Endothelial cell of umbilical vein (primary cell): Measurements from ENCODE around the gene EVC2. TPM values are rescaled to one million over a fixed set of nuclear protein-coding genes. Genes with fewer than 3 reads are reported as not detected.

Experiments
- BruUV-seq: library from RNA; stranded (reverse); fragments of 400-500 nt; replicated peaks from 2 replicates; lab custom pipeline; 2021; lab: Mats Ljungman, UMichigan
- CTCF ChIA-PET: fragments of 300-600, 350-600 bp; sonication (Branson Sonifier 250); formaldehyde crosslinking; loops from one replicate; lab custom pipeline; 2021; ENCODE audit warnings: antibody characterized with exemption, inconsistent platforms; lab: Charles Lee
- POLR2A ChIA-PET: fragments of 300-600, 350-600 bp; sonication (Branson Sonifier 250); formaldehyde crosslinking; loops from one replicate; lab custom pipeline; 2021; ENCODE audit warnings: antibody characterized with exemption, inconsistent platforms; lab: Charles Lee
- DNase-seq: peaks from one replicate; pipeline ENCODE4 v3.0.0-alpha.2; 2011; ENCODE audit warnings: low read depth, low spot score
- FAIRE-seq: peaks from 2 replicates; lab custom pipeline; 2011; peaks lifted over from hg19 to GRCh38; lab: Jason Lieb, UNC
- H2AFZ ChIP-seq: 2 replicates; pipeline ENCODE4 v1.6.0; 2012; ENCODE audit warnings: low read depth, low read length, control low read depth, inconsistent platforms
- H3K27ac ChIP-seq: 2 replicates; pipeline ENCODE4 v1.5.1; 2011; ENCODE audit warnings: low read depth, mild to moderate bottlenecking, control low read depth, low read length, moderate library complexity; ENCODE audit not compliant: insufficient read depth
- H3K27me3 ChIP-seq, 2 experiments: 2 replicates each; pipeline versions ENCODE4 v1.6.0 to v1.6.1; 2011; ENCODE audit warnings: low read length in 2 of 2, mixed read lengths in 1 of 2; ENCODE audit not compliant: control insufficient read depth in 2 of 2, insufficient read depth in 2 of 2
- H3K36me3 ChIP-seq, 2 experiments: 2 replicates in 1 of 2; 3 replicates in 1 of 2; pipeline ENCODE4 v1.5.1; 2011; ENCODE audit warnings: low read length in 2 of 2, mild to moderate bottlenecking in 1 of 2, moderate library complexity in 1 of 2; ENCODE audit not compliant: control insufficient read depth in 2 of 2, insufficient read depth in 2 of 2; ENCODE audit errors: extremely low read depth in 1 of 2
- H3K4me1 ChIP-seq: 3 replicates; pipeline ENCODE4 v1.5.1; 2011; ENCODE audit warnings: mild to moderate bottlenecking, low read length; ENCODE audit not compliant: control insufficient read depth, insufficient read depth; ENCODE audit errors: extremely low read depth
- H3K4me2 ChIP-seq: 2 replicates; pipeline ENCODE4 v1.6.1; 2011; ENCODE audit warnings: low read length, control low read depth, mixed read lengths; ENCODE audit not compliant: insufficient read depth
- H3K4me3 ChIP-seq, 3 experiments: fragments of 200-600 bp in 1 of 3; sonication (generic), shearing (Covaris generic) in 1 of 3; replicated peaks in 1 of 3; 2 replicates each; pipeline ENCODE4 v1.5.1; 2011 to 2016; ENCODE audit warnings: control low read depth in 3 of 3, low read length in 3 of 3, mild to moderate bottlenecking in 2 of 3, inconsistent platforms in 1 of 3, low read depth in 1 of 3, moderate library complexity in 1 of 3; ENCODE audit not compliant: insufficient read depth in 1 of 3
- H3K79me2 ChIP-seq: 2 replicates; pipeline ENCODE4 v1.6.0; 2012; ENCODE audit warnings: low read length, inconsistent platforms; ENCODE audit not compliant: control insufficient read depth, insufficient read depth
- H3K9ac ChIP-seq: replicated peaks from 2 replicates; pipeline ENCODE3; 2011; ENCODE audit warnings: low read length, control low read depth; ENCODE audit not compliant: insufficient read depth; ENCODE audit errors: extremely low read depth
- H3K9me1 ChIP-seq: replicated peaks from 3 replicates; pipeline ENCODE4 v1.6.0; 2011; ENCODE audit warnings: mild to moderate bottlenecking, low read length; ENCODE audit not compliant: control insufficient read depth, insufficient read depth; ENCODE audit errors: extremely low read depth
- H3K9me3 ChIP-seq: replicated peaks from 2 replicates; pipeline ENCODE4 v1.5.1; 2012; ENCODE audit warnings: low read length, inconsistent platforms; ENCODE audit not compliant: control insufficient read depth, insufficient read depth
- H4K20me1 ChIP-seq: replicated peaks from 2 replicates; pipeline ENCODE3; 2011; ENCODE audit warnings: mild to moderate bottlenecking, low read length; ENCODE audit not compliant: control insufficient read depth, insufficient read depth; ENCODE audit errors: extremely low read depth
- EZH2 ChIP-seq: IDR thresholded peaks from 2 replicates; pipeline ENCODE4 v1.6.1; 2012; ENCODE audit warnings: borderline replicate concordance, low read depth, mild to moderate bottlenecking, moderate library complexity, low read length, inconsistent platforms; ENCODE audit not compliant: severe bottlenecking
- FOS ChIP-seq: IDR thresholded peaks from 2 replicates; pipeline ENCODE4 v1.6.1; 2011; ENCODE audit warnings: mild to moderate bottlenecking, low read length, moderate library complexity, borderline replicate concordance; ENCODE audit not compliant: insufficient read depth
- GATA2 ChIP-seq: IDR thresholded peaks from 2 replicates; pipeline ENCODE4 v1.7.0; 2011; ENCODE audit warnings: low read depth, mild to moderate bottlenecking, moderate library complexity, mixed read lengths, low read length; ENCODE audit not compliant: insufficient read length, insufficient read depth
- JUN ChIP-seq: IDR thresholded peaks from 2 replicates; pipeline ENCODE4 v1.6.1; 2011; ENCODE audit warnings: borderline replicate concordance, low read depth; ENCODE audit not compliant: insufficient read length, insufficient read depth
- MAX ChIP-seq: IDR thresholded peaks from 2 replicates; pipeline ENCODE4 v1.6.1; 2011; ENCODE audit not compliant: insufficient read depth, insufficient read length
- MYC ChIP-seq: IDR thresholded peaks from one replicate; pipeline ENCODE4 v1.6.1; 2011; ENCODE audit warnings: mild to moderate bottlenecking, low read depth, low read length
- POLR2A ChIP-seq: IDR thresholded peaks from 2 replicates; pipeline ENCODE4 v1.6.1; 2012; ENCODE audit warnings: low read depth, mild to moderate bottlenecking, control low read depth, low read length
- POLR2AphosphoS5 ChIP-seq: IDR thresholded peaks from 2 replicates; pipeline ENCODE4 v1.6.1; 2012; ENCODE audit warnings: low read depth, mild to moderate bottlenecking, control low read depth, low read length, moderate library complexity; ENCODE audit not compliant: insufficient read depth
- dilution Hi-C: fragments of 300-500 bp; cut with MboI; formaldehyde crosslinking; loops from one replicate; pipeline ENCODE4 v1.15.0; 2019; ENCODE audit warnings: low sequenced_read_pairs; ENCODE audit not compliant: extremely low pct_ligation_motif_present
- intact Hi-C: fragments of 100-400 bp; cut with micrococcal nuclease; formaldehyde crosslinking; loops from one replicate; pipeline ENCODE4 v1.10.0; 2022
- polyA plus RNA-seq, 4 experiments: library from polyadenylated mRNA; depleted of rRNA in 3 of 4; stranded (reverse) in 3 of 4; unstranded in 1 of 4; fragments of >200 nt; gene quantifications; 2 replicates each; pipeline versions ENCODE4 v1.2.1 to v1.2.3, GENCODE V29; 2011 to 2012; ENCODE audit warnings: missing spikeins in 1 of 4
- total RNA-seq: library from RNA; stranded (reverse); gene quantifications from 2 replicates; pipeline ENCODE4 v1.2.3, GENCODE V29; 2021
- TF ChIP-seq, protein P1 (sequence below), 2 donors: IDR thresholded peaks; 1 replicate in 1 of 2; 2 replicates in 1 of 2; pipeline ENCODE4 v1.5.1; 2011; ENCODE audit warnings: low read length in 2 of 2, mild to moderate bottlenecking in 2 of 2, moderate library complexity in 2 of 2, control low read depth in 1 of 2, inconsistent platforms in 1 of 2, low read depth in 1 of 2; ENCODE audit not compliant: insufficient read depth in 1 of 2; ENCODE audit errors: extremely low read depth in 1 of 2

Gene EVC2
- total and polyA plus RNA-seq, 2 donors (not counting 3 experiments of a cell fraction or from before 2014, with no cell fraction given): 1.7 to 8.8 TPM

DNA sequence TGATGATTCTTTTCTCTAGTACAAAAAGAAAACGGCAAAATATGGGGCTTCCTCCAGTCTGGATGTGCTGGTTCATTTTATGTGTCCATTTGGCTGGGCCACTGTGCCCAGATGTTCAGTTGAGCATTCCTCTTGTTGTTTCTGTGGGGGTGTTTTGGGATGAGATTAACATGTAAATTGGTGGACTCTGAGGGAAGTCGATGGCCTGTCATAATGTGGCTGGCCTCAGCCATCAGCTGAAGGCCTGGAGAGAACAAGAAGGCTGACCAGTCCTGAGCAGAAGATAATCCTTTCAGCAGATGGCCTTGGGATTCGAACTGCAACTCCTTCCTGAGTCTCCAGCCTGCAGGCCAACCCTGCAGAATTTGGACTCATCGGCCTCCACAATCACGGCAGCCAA lies 136.7 kb downstream of the EVC2 start:
- peaks cover 0 to 14% of the 10 kb centered on the region in 2 experiments for H3K36me3 ChIP-seq
- no peak overlapping the region for H2AFZ ChIP-seq
- H3K4me1 ChIP-seq: no peaks in the 10 kb centered on the region
- CTCF ChIA-PET: no interaction called here
- no TSS peak for BruUV-seq
- H3K27me3 ChIP-seq: no peaks in the 10 kb centered on the region
- intact Hi-C loops (no loop called here), dilution Hi-C loops (no loop called here)
- no peaks in the 10 kb centered on the region for H3K9me3 ChIP-seq
- H3K9me1 ChIP-seq: no peaks in the 10 kb centered on the region
- no peak for DNase-seq
- TF ChIP-seq EZH2 (no peak), JUN (no peak), MYC (no peak), POLR2A (no peak), FOS (no peak), GATA2 (no peak), MAX (no peak), POLR2AphosphoS5 (no peak)
- TF ChIP-seq, protein P1, sequence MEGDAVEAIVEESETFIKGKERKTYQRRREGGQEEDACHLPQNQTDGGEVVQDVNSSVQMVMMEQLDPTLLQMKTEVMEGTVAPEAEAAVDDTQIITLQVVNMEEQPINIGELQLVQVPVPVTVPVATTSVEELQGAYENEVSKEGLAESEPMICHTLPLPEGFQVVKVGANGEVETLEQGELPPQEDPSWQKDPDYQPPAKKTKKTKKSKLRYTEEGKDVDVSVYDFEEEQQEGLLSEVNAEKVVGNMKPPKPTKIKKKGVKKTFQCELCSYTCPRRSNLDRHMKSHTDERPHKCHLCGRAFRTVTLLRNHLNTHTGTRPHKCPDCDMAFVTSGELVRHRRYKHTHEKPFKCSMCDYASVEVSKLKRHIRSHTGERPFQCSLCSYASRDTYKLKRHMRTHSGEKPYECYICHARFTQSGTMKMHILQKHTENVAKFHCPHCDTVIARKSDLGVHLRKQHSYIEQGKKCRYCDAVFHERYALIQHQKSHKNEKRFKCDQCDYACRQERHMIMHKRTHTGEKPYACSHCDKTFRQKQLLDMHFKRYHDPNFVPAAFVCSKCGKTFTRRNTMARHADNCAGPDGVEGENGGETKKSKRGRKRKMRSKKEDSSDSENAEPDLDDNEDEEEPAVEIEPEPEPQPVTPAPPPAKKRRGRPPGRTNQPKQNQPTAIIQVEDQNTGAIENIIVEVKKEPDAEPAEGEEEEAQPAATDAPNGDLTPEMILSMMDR (IDR thresholded peaks at IDR 0.05; ENCODE audit: extremely low read depth in 1 of 2, insufficient read depth in 1 of 2, low read depth in 1 of 2, low read length in 2 of 2): no peak
- H3K4me3 ChIP-seq: no peak overlapping the region
- H3K9ac ChIP-seq: no peak overlapping the region
- H3K79me2 ChIP-seq: no peaks in the 10 kb centered on the region
- POLR2A ChIA-PET: interaction anchor here (0.7 kb wide), 1 partner anchor 242 kb away, joined by 4 read pairs; no protein-coding TSS in a partner anchor
- FAIRE-seq: no peak
- H4K20me1 ChIP-seq: no peaks in the 10 kb centered on the region
- H3K4me2 ChIP-seq: no peak overlapping the region
- H3K27ac ChIP-seq: no peak overlapping the region
